Right atrium auricular region (tissue), 2 donors: ENCODE measurements around the gene GRID2IP. TPM values are rescaled to one million over a fixed set of nuclear protein-coding genes. Genes with fewer than 3 reads are reported as not detected.

Source experiments
- DNase-seq: peaks from one replicate; pipeline ENCODE4 v3.0.0-alpha.2; 2019; ENCODE audit warnings: low spot score
- H3K27ac ChIP-seq, 2 donors: fragments of 200-600 bp; sonication (generic); 1 replicate in 1 of 2; 2 replicates in 1 of 2; pipeline ENCODE4 v1.5.1; 2016 to 2019
- H3K27me3 ChIP-seq, 2 donors: fragments of 200-600 bp; sonication (generic); one replicate each; pipeline versions ENCODE4 v1.5.1 to v1.6.0; 2017 to 2019
- H3K36me3 ChIP-seq: fragments of 200-600 bp; sonication (generic); one replicate; pipeline ENCODE4 v1.5.1; 2016
- H3K4me1 ChIP-seq, 2 donors: fragments of 200-600 bp; sonication (generic); one replicate each; pipeline versions ENCODE4 v1.5.1 to v1.6.0; 2017 to 2019
- H3K4me3 ChIP-seq, 2 donors: fragments of 200-600 bp; sonication (generic); 1 replicate in 1 of 2; 2 replicates in 1 of 2; pipeline ENCODE4 v1.5.1; 2017 to 2019; ENCODE audit warnings: mild to moderate bottlenecking in 1 of 2, moderate library complexity in 1 of 2
- H3K9me3 ChIP-seq, 2 donors: fragments of 200-600 bp; sonication (generic); one replicate each; pipeline ENCODE4 v1.5.1; 2019
- CTCF ChIP-seq, 2 donors: fragments of 200-600 bp; sonication (generic); IDR thresholded peaks; one replicate each; pipeline ENCODE4 v1.5.1; 2019; ENCODE audit warnings: antibody characterized with exemption in 2 of 2
- total RNA-seq, 2 donors: library from RNA; depleted of rRNA; stranded (reverse); fragments of >200 nt; gene quantifications; one replicate each; pipeline ENCODE4 v1.1.0, GENCODE V29; 2016

Gene GRID2IP
- total RNA-seq, 2 donors from 2014 or later: 0.28 TPM; not detected in 1

- Histone ChIP-seq H3K36me3 (no peaks in the 10 kb centered on the region), H3K27ac (no peak overlapping the region), H3K27me3 (peaks cover 0 to 10% of the 10 kb centered on the region in 2 donors), H3K4me3 (peak overlapping the region; percentile 4 to 43), H3K9me3 (no peaks in the 10 kb centered on the region), H3K4me1 (peaks cover 0 to 10% of the 10 kb centered on the region in 2 donors)
- no peak for DNase-seq
- no peak for TF ChIP-seq CTCF (IDR thresholded peaks at IDR 0.05)
Measured at GRCh38 chr7:6536262-6537260, 14.7 kb downstream of the GRID2IP start.

- H3K27me3 ChIP-seq: peaks cover 0 to 19% of the 10 kb centered on the region in 2 donors
- H3K36me3 ChIP-seq: no peaks in the 10 kb centered on the region
- peaks cover 0 to 20% of the 10 kb centered on the region in 2 donors for H3K4me1 ChIP-seq
- no peaks in the 10 kb centered on the region for H3K9me3 ChIP-seq
- H3K4me3 ChIP-seq: no peak overlapping the region
- TF ChIP-seq CTCF (IDR thresholded peaks at IDR 0.05): no peak
- no peak overlapping the region for H3K27ac ChIP-seq
- no peak for DNase-seq
Measured at GRCh38 chr7:6533893-6534495, 17.3 kb downstream of the GRID2IP start.

- Histone ChIP-seq H3K27me3 (peaks cover 0 to 19% of the 10 kb centered on the region in 2 donors), H3K4me1 (peaks cover 0 to 20% of the 10 kb centered on the region in 2 donors), H3K27ac (no peak overlapping the region)
Measured at GRCh38 chr7:6532516-6532915, 18.7 kb downstream of the GRID2IP start.

GRCh38 chr7:6531492-6532279, 19.6 kb downstream of the GRID2IP start:
- Histone ChIP-seq H3K27me3 (peaks cover 0 to 15% of the 10 kb centered on the region in 2 donors), H3K9me3 (no peaks in the 10 kb centered on the region), H3K36me3 (no peaks in the 10 kb centered on the region), H3K4me1 (peaks cover 0 to 23% of the 10 kb centered on the region in 2 donors), H3K27ac (no peak overlapping the region), H3K4me3 (no peak overlapping the region)
- TF ChIP-seq CTCF (IDR thresholded peaks at IDR 0.05): no peak
- DNase-seq: no peak

More at GRCh38 chr7:6532516-6532915, 18.7 kb downstream of the GRID2IP start:
- no peaks in the 10 kb centered on the region for H3K9me3 ChIP-seq
- no peak for TF ChIP-seq CTCF (IDR thresholded peaks at IDR 0.05)
- DNase-seq: no peak
- H3K36me3 ChIP-seq: no peaks in the 10 kb centered on the region
- H3K4me3 ChIP-seq: no peak overlapping the region

GRCh38 chr7:6530626-6531491, 20.4 kb downstream of the GRID2IP start:
- Histone ChIP-seq H3K36me3 (no peaks in the 10 kb centered on the region), H3K9me3 (no peaks in the 10 kb centered on the region), H3K4me1 (peaks cover 0 to 17% of the 10 kb centered on the region in 2 donors), H3K27ac (no peak overlapping the region), H3K4me3 (peak overlapping the region; percentile 6 to 40), H3K27me3 (peaks cover 0 to 9% of the 10 kb centered on the region in 2 donors)
- no peak for TF ChIP-seq CTCF (IDR thresholded peaks at IDR 0.05)
- no peak for DNase-seq
